Endothelial cell of umbilical vein (primary cell): ENCODE measurements around the gene BLNK. TPM values are rescaled to one million over a fixed set of nuclear protein-coding genes. Genes with fewer than 3 reads are reported as not detected.

ENCODE experiments used
- BruUV-seq: library from RNA; stranded (reverse); fragments of 400-500 nt; replicated peaks from 2 replicates; lab custom pipeline; 2021; lab: Mats Ljungman, UMichigan
- CTCF ChIA-PET: fragments of 300-600, 350-600 bp; sonication (Branson Sonifier 250); formaldehyde crosslinking; loops from one replicate; lab custom pipeline; 2021; ENCODE audit warnings: antibody characterized with exemption, inconsistent platforms; lab: Charles Lee
- POLR2A ChIA-PET: fragments of 300-600, 350-600 bp; sonication (Branson Sonifier 250); formaldehyde crosslinking; loops from one replicate; lab custom pipeline; 2021; ENCODE audit warnings: antibody characterized with exemption, inconsistent platforms; lab: Charles Lee
- DNase-seq: peaks from one replicate; pipeline ENCODE4 v3.0.0-alpha.2; 2011; ENCODE audit warnings: low read depth, low spot score
- FAIRE-seq: peaks from 2 replicates; lab custom pipeline; 2011; peaks lifted over from hg19 to GRCh38; lab: Jason Lieb, UNC
- H2AFZ ChIP-seq: 2 replicates; pipeline ENCODE4 v1.6.0; 2012; ENCODE audit warnings: low read depth, low read length, control low read depth, inconsistent platforms
- H3K27ac ChIP-seq: 2 replicates; pipeline ENCODE4 v1.5.1; 2011; ENCODE audit warnings: low read depth, mild to moderate bottlenecking, control low read depth, low read length, moderate library complexity; ENCODE audit not compliant: insufficient read depth
- H3K27me3 ChIP-seq, 2 experiments: 2 replicates each; pipeline versions ENCODE4 v1.6.0 to v1.6.1; 2011; ENCODE audit warnings: low read length in 2 of 2, mixed read lengths in 1 of 2; ENCODE audit not compliant: control insufficient read depth in 2 of 2, insufficient read depth in 2 of 2
- H3K36me3 ChIP-seq, 2 experiments: 2 replicates in 1 of 2; 3 replicates in 1 of 2; pipeline ENCODE4 v1.5.1; 2011; ENCODE audit warnings: low read length in 2 of 2, mild to moderate bottlenecking in 1 of 2, moderate library complexity in 1 of 2; ENCODE audit not compliant: control insufficient read depth in 2 of 2, insufficient read depth in 2 of 2; ENCODE audit errors: extremely low read depth in 1 of 2
- H3K4me1 ChIP-seq: 3 replicates; pipeline ENCODE4 v1.5.1; 2011; ENCODE audit warnings: mild to moderate bottlenecking, low read length; ENCODE audit not compliant: control insufficient read depth, insufficient read depth; ENCODE audit errors: extremely low read depth
- H3K4me2 ChIP-seq: 2 replicates; pipeline ENCODE4 v1.6.1; 2011; ENCODE audit warnings: low read length, control low read depth, mixed read lengths; ENCODE audit not compliant: insufficient read depth
- H3K4me3 ChIP-seq, 3 experiments: fragments of 200-600 bp in 1 of 3; sonication (generic), shearing (Covaris generic) in 1 of 3; replicated peaks in 1 of 3; 2 replicates each; pipeline ENCODE4 v1.5.1; 2011 to 2016; ENCODE audit warnings: control low read depth in 3 of 3, low read length in 3 of 3, mild to moderate bottlenecking in 2 of 3, inconsistent platforms in 1 of 3, low read depth in 1 of 3, moderate library complexity in 1 of 3; ENCODE audit not compliant: insufficient read depth in 1 of 3
- H3K79me2 ChIP-seq: 2 replicates; pipeline ENCODE4 v1.6.0; 2012; ENCODE audit warnings: low read length, inconsistent platforms; ENCODE audit not compliant: control insufficient read depth, insufficient read depth
- H3K9ac ChIP-seq: replicated peaks from 2 replicates; pipeline ENCODE3; 2011; ENCODE audit warnings: low read length, control low read depth; ENCODE audit not compliant: insufficient read depth; ENCODE audit errors: extremely low read depth
- H3K9me1 ChIP-seq: replicated peaks from 3 replicates; pipeline ENCODE4 v1.6.0; 2011; ENCODE audit warnings: mild to moderate bottlenecking, low read length; ENCODE audit not compliant: control insufficient read depth, insufficient read depth; ENCODE audit errors: extremely low read depth
- H3K9me3 ChIP-seq: replicated peaks from 2 replicates; pipeline ENCODE4 v1.5.1; 2012; ENCODE audit warnings: low read length, inconsistent platforms; ENCODE audit not compliant: control insufficient read depth, insufficient read depth
- H4K20me1 ChIP-seq: replicated peaks from 2 replicates; pipeline ENCODE3; 2011; ENCODE audit warnings: mild to moderate bottlenecking, low read length; ENCODE audit not compliant: control insufficient read depth, insufficient read depth; ENCODE audit errors: extremely low read depth
- EZH2 ChIP-seq: IDR thresholded peaks from 2 replicates; pipeline ENCODE4 v1.6.1; 2012; ENCODE audit warnings: borderline replicate concordance, low read depth, mild to moderate bottlenecking, moderate library complexity, low read length, inconsistent platforms; ENCODE audit not compliant: severe bottlenecking
- FOS ChIP-seq: IDR thresholded peaks from 2 replicates; pipeline ENCODE4 v1.6.1; 2011; ENCODE audit warnings: mild to moderate bottlenecking, low read length, moderate library complexity, borderline replicate concordance; ENCODE audit not compliant: insufficient read depth
- GATA2 ChIP-seq: IDR thresholded peaks from 2 replicates; pipeline ENCODE4 v1.7.0; 2011; ENCODE audit warnings: low read depth, mild to moderate bottlenecking, moderate library complexity, mixed read lengths, low read length; ENCODE audit not compliant: insufficient read length, insufficient read depth
- JUN ChIP-seq: IDR thresholded peaks from 2 replicates; pipeline ENCODE4 v1.6.1; 2011; ENCODE audit warnings: borderline replicate concordance, low read depth; ENCODE audit not compliant: insufficient read length, insufficient read depth
- MYC ChIP-seq: IDR thresholded peaks from one replicate; pipeline ENCODE4 v1.6.1; 2011; ENCODE audit warnings: mild to moderate bottlenecking, low read depth, low read length
- POLR2A ChIP-seq: IDR thresholded peaks from 2 replicates; pipeline ENCODE4 v1.6.1; 2012; ENCODE audit warnings: low read depth, mild to moderate bottlenecking, control low read depth, low read length
- POLR2AphosphoS5 ChIP-seq: IDR thresholded peaks from 2 replicates; pipeline ENCODE4 v1.6.1; 2012; ENCODE audit warnings: low read depth, mild to moderate bottlenecking, control low read depth, low read length, moderate library complexity; ENCODE audit not compliant: insufficient read depth
- dilution Hi-C: fragments of 300-500 bp; cut with MboI; formaldehyde crosslinking; loops from one replicate; pipeline ENCODE4 v1.15.0; 2019; ENCODE audit warnings: low sequenced_read_pairs; ENCODE audit not compliant: extremely low pct_ligation_motif_present
- intact Hi-C: fragments of 100-400 bp; cut with micrococcal nuclease; formaldehyde crosslinking; loops from one replicate; pipeline ENCODE4 v1.10.0; 2022
- polyA plus RNA-seq, 4 experiments: library from polyadenylated mRNA; depleted of rRNA in 3 of 4; stranded (reverse) in 3 of 4; unstranded in 1 of 4; fragments of >200 nt; gene quantifications; 2 replicates each; pipeline versions ENCODE4 v1.2.1 to v1.2.3, GENCODE V29; 2011 to 2012; ENCODE audit warnings: missing spikeins in 1 of 4
- total RNA-seq: library from RNA; stranded (reverse); gene quantifications from 2 replicates; pipeline ENCODE4 v1.2.3, GENCODE V29; 2021
- TF ChIP-seq, protein P1 (sequence below), 2 donors: IDR thresholded peaks; 1 replicate in 1 of 2; 2 replicates in 1 of 2; pipeline ENCODE4 v1.5.1; 2011; ENCODE audit warnings: low read length in 2 of 2, mild to moderate bottlenecking in 2 of 2, moderate library complexity in 2 of 2, control low read depth in 1 of 2, inconsistent platforms in 1 of 2, low read depth in 1 of 2; ENCODE audit not compliant: insufficient read depth in 1 of 2; ENCODE audit errors: extremely low read depth in 1 of 2
- TF ChIP-seq, protein P2 (sequence below): IDR thresholded peaks from 2 replicates; pipeline ENCODE4 v1.6.1; 2011; ENCODE audit not compliant: insufficient read depth, insufficient read length

BLNK gene
- total and polyA plus RNA-seq, 2 donors (not counting 3 experiments of a cell fraction or from before 2014, with no cell fraction given) = not detected

DNA sequence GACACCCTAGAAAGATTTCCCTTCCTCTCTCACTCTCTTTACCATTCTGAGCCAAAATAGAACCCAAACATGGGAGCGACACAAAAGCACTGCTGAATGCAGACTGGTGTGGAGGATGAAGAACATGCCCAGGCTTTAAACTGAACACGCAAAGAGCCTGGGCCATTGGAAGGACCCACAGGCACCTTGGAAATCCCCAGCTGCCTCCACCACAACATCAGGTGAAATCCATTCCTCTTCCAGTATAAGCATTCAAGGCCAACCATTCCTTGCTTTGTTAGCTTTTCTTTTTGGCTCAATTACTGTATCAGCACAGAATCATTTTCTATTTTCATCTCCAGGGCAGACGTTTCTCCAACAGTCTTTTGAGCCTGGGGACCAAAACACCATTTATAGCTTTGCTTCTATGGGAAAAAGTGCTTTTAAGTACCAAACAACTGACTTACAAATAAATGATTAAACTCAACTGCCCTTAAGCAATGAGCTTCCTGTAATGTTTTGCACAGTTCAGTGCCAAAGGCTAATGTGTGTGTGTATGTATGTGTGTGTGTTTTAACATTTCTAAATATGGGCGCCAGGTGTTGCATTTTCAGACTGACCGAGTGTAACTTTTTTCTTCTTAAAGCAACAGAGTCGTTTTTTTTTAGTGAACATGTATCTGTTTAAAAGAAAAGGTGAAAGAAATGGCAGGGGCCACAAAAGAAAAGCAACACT lies 16.2 kb upstream of the BLNK start:
- CTCF ChIA-PET = interaction anchor here (1.3 to 3.3 kb wide), 4 partner anchors 8 to 271 kb away, joined by 5 to 13 read pairs (median 8); no protein-coding TSS in a partner anchor
- Histone ChIP-seq H3K36me3 (no peaks in the 10 kb centered on the region), H3K9me1 (no peaks in the 10 kb centered on the region), H4K20me1 (no peaks in the 10 kb centered on the region), H3K4me3 (no peak overlapping the region), H3K4me1 (no peaks in the 10 kb centered on the region), H3K9ac (no peak overlapping the region), H3K79me2 (no peaks in the 10 kb centered on the region), H3K27ac (no peak overlapping the region), H3K4me2 (no peak overlapping the region), H2AFZ (no peak overlapping the region), H3K9me3 (no peaks in the 10 kb centered on the region), H3K27me3 (peaks cover 3 to 9% of the 10 kb centered on the region in 2 experiments)
- no peak for DNase-seq
- TF ChIP-seq FOS = no peak
- no peak for TF ChIP-seq JUN
- TF ChIP-seq, protein P1, sequence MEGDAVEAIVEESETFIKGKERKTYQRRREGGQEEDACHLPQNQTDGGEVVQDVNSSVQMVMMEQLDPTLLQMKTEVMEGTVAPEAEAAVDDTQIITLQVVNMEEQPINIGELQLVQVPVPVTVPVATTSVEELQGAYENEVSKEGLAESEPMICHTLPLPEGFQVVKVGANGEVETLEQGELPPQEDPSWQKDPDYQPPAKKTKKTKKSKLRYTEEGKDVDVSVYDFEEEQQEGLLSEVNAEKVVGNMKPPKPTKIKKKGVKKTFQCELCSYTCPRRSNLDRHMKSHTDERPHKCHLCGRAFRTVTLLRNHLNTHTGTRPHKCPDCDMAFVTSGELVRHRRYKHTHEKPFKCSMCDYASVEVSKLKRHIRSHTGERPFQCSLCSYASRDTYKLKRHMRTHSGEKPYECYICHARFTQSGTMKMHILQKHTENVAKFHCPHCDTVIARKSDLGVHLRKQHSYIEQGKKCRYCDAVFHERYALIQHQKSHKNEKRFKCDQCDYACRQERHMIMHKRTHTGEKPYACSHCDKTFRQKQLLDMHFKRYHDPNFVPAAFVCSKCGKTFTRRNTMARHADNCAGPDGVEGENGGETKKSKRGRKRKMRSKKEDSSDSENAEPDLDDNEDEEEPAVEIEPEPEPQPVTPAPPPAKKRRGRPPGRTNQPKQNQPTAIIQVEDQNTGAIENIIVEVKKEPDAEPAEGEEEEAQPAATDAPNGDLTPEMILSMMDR (IDR thresholded peaks at IDR 0.05; ENCODE audit: extremely low read depth in 1 of 2, insufficient read depth in 1 of 2, low read depth in 1 of 2, low read length in 2 of 2) = no peak
- no peak for TF ChIP-seq EZH2
- no peak for TF ChIP-seq MYC
- no peak for TF ChIP-seq POLR2A
- TF ChIP-seq, protein P2, sequence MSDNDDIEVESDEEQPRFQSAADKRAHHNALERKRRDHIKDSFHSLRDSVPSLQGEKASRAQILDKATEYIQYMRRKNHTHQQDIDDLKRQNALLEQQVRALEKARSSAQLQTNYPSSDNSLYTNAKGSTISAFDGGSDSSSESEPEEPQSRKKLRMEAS = no peak
- TF ChIP-seq POLR2AphosphoS5 = no peak
- no peak for TF ChIP-seq GATA2
- no peak for FAIRE-seq
- intact Hi-C loops (no loop called here), dilution Hi-C loops (no loop called here)
- BruUV-seq = no TSS peak
- POLR2A ChIA-PET = no interaction called here
